NCI-H2081 treated with DMSO at 0.1 percent for 48 hours (cell line): ENCODE results near the gene PTPN21.

ENCODE experiments used
- DNase-seq: peaks from one replicate; lab custom pipeline; 2025; lab: John Stamatoyannopoulos, UW

Gene PTPN21

GRCh38 chr14:88504602-88505001 is 50.2 kb downstream of the PTPN21 start:
- no peak for DNase-seq

- no peak for DNase-seq
Observed at GRCh38 chr14:88503754-88504406, 50.9 kb downstream of the PTPN21 start.

GRCh38 chr14:88502740-88503139 is 52.1 kb downstream of the PTPN21 start:
- DNase-seq = no peak

- no peak for DNase-seq
Observed at GRCh38 chr14:88500611-88501010, 54.2 kb downstream of the PTPN21 start.

- DNase-seq = no peak
Observed at GRCh38 chr14:88499225-88499624, 55.6 kb downstream of the PTPN21 start.

- DNase-seq = no peak
Observed at GRCh38 chr14:88496414-88496813, 58.4 kb downstream of the PTPN21 start.

- no peak for DNase-seq
Observed at GRCh38 chr14:88493392-88494185, 61.2 kb downstream of the PTPN21 start.

- DNase-seq = no peak
Observed at GRCh38 chr14:88492272-88493089, 62.3 kb downstream of the PTPN21 start.

- no peak for DNase-seq
Observed at GRCh38 chr14:88490168-88490567, 64.6 kb downstream of the PTPN21 start.

- no peak for DNase-seq
Observed at GRCh38 chr14:88488897-88489296, 65.9 kb downstream of the PTPN21 start.

- no peak for DNase-seq
Observed at GRCh38 chr14:88488081-88488480, 66.7 kb downstream of the PTPN21 start.

GRCh38 chr14:88482524-88482923 is 72.3 kb downstream of the PTPN21 start:
- DNase-seq = no peak

GRCh38 chr14:88481794-88482193 is 73.0 kb downstream of the PTPN21 start:
- no peak for DNase-seq

- DNase-seq = no peak
Observed at GRCh38 chr14:88481059-88481458, 73.7 kb downstream of the PTPN21 start.

- no peak for DNase-seq
Observed at GRCh38 chr14:88479574-88479987, 75.2 kb downstream of the PTPN21 start.

- DNase-seq = no peak
Observed at GRCh38 chr14:88478931-88479330, 75.9 kb downstream of the PTPN21 start.

- no peak for DNase-seq
Observed at GRCh38 chr14:88477513-88478250, 77.1 kb downstream of the PTPN21 start.

- DNase-seq = no peak
Observed at GRCh38 chr14:88476825-88477224, 78.0 kb downstream of the PTPN21 start.

- DNase-seq = no peak
Observed at GRCh38 chr14:88476214-88476774, 78.5 kb downstream of the PTPN21 start.

- DNase-seq = no peak
Observed at GRCh38 chr14:88473791-88474190, 81.0 kb downstream of the PTPN21 start.

- no peak for DNase-seq
Observed at GRCh38 chr14:88470542-88471440, 84.0 kb downstream of the PTPN21 start.
